ENCODE data around the gene DOC2A.
"Not testable (repeated sequence)": the region's sequence is repeated elsewhere in the genome, so short reads cannot be mapped to it uniquely, and the experiment has no call there.

DOC2A gene

DNA sequence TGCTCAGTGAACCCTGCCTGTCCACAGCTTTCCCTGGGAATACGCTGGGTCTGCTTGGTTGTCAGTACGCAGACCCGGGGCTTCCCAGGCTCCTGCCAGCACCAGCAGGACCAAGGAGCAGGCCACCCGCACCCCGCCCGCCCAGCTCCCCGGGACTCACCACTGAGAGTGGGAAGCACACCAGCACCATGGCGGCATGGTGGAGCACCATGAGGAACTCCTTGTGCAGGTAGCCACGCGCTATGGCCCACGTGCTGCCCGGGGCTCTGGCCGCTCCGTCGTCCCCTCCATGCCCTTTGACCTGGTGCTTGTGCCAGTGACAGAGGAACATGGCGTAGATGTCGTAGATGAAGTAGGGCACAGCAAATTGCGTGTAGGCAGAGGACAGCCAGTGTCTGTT lies 15.6 kb upstream of the DOC2A start:
- no peak for DNase-seq

DNA sequence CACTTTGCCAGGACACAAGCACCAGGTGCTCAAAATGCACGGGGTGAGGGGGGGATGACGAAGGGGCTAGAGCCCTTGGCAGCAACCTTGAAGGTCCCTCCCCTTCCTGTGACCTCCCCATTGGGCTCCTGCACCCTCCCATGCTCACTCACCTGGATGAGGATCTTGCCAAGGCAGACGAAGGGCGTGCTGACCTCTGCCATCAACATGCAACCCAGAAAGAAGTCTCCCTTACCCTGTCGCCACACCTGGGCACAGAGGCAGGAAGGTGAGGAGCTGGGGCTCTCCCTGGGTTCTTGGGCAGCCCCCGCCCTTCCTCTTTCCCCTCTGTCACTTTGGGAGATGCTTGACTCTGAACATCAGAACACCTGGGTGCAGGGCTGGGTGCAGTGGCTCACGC lies 14.7 kb upstream of the DOC2A start:
- DNase-seq: no peak

DNA sequence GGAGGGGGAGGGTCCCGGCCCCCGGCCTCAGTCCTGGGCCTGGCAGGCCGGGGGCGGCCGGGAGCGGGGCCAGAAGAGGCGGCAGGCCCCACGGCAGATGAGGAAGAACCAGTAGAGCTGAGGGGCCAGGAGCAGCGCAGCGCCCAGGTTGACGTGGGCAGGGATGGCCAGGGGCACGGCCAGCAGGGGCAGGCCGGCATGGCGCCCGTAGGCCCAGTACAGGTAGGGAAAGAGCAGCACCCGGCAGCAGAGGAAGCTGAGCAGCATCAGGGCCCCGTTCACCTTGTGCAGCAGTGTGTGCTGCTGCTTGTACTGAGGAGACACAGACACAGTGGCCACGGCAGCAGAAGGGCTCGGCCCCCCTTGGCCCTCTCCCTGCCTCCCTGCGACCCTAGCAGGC lies 14.3 kb upstream of the DOC2A start:
- no peak for DNase-seq

DNA sequence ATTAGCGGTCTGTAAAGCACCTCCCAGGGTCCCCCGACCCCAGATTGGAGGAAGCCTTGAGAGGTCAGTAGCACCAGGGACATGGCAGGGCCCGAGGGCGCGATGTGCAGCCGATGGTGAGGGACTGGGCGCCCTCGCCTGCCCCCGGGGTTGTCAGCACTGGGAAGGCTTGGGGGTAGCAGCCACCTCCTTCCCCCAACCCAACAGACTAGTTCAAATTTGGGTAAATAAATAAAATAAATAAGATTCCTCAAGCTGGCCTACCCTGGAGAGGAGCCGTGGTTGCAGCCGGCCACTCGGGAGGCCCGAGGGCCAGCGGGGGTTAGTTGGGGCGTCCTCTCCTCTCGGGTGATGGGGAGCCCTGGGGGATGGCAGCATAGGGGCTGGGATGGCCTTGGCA lies 13.6 kb upstream of the DOC2A start:
- no peak for DNase-seq

DNA sequence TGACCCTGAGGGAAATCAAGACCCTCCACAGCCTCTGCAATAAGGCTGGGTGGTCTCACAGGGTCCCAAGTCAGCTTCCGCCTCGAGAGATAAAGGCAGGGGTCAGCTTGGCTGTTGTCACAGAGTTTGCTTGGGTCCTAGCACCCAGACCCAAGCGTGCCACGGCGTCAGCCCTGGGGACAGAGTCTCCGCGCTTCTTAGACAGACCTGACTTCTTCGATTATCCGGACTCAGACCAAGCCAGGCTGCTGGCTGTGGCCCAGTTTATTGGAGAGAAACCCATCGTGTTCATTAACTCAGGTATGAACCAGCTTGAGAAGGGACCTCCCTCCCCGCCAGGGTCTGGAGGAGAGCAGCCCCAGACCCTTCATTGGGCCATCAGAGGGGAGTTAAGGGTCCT lies 12.8 kb upstream of the DOC2A start:
- no peak for DNase-seq

DNA sequence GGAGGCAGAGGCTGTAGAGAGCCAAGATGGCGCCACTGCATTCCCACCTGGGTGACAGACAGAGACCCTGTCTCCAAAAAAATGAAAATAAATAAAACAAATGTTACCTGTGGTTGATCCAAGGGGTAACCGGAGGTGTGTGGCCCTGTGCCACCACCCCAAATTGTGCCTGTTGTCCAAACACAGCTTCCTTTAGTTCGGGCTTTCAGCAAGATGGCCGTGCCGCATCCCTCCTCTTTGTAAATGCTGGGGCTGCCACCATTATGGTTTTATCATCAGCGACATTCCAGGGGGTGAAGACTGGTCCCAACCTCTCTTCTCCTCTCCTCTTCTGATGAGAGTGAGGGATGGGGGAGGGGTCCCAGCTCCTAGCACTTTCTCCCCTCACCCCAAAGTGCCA lies 12.1 kb upstream of the DOC2A start, which contains the start of gene C16orf92:
Gene C16orf92, plus strand, starts transcription at position 312 of the 400 bp plus-strand sequence. CDS start 143 bp downstream, outside the sequence.
- no peak for DNase-seq

DNA sequence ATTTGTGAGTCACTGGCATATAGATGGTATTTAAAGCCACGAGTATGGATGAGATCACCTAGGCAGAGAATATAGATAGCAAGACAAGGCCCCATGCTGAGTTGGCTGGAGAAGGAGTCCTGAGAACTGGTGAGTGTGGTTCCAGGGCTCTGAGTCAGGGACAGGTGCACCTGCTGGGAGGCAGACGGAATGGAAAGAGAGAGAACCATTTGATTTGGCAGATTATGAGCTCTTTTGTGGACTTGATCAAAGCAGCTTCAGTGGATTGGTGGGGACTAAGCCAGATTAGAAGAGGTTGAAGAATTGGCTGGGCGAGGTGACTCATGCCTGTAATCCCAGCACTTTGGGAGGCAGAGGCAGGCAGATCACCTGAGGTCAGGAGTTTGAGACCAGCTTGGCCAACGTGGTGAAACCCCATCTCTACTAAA lies 7.9 kb upstream of the DOC2A start:
- no peak for DNase-seq

DNA sequence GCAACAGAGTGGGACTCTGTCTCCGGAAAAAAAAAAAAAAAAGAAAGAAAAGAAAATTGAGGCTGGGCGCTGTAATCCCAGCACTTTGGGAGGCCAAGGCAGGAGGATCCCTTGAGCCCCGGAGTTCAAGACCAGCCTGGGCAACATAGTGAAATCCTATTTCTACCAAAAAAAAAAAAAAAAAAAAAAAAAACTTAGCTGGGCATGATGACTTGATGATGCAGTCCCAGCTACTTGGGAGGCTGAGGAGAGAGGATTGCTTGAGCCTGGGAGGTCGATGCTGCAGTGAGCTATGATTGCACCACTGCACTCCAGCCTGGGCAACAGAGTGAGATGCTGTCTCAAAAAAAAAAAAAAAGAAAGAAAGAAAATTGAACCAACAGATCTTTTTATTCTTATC lies 7.1 kb upstream of the DOC2A start:
- not testable (repeated sequence) for DNase-seq

DNA sequence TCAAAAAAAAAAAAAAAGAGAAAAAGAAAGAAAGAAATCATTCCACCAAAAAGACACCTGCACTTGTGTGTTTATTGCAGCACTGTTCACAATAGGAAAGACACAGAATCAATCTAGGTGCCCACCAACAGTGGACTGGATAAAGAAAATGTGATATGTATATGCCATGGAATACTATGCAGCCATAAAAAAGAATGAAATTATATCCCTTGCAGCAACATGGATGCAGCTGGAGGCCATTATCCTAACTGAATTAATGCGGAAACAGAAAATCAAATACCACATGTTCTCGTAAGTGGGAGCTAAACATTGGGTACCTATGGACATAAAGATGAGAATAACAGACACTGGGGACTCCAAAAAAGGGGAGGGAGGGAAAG lies 6.4 kb upstream of the DOC2A start:
- DNase-seq: no peak

DNA sequence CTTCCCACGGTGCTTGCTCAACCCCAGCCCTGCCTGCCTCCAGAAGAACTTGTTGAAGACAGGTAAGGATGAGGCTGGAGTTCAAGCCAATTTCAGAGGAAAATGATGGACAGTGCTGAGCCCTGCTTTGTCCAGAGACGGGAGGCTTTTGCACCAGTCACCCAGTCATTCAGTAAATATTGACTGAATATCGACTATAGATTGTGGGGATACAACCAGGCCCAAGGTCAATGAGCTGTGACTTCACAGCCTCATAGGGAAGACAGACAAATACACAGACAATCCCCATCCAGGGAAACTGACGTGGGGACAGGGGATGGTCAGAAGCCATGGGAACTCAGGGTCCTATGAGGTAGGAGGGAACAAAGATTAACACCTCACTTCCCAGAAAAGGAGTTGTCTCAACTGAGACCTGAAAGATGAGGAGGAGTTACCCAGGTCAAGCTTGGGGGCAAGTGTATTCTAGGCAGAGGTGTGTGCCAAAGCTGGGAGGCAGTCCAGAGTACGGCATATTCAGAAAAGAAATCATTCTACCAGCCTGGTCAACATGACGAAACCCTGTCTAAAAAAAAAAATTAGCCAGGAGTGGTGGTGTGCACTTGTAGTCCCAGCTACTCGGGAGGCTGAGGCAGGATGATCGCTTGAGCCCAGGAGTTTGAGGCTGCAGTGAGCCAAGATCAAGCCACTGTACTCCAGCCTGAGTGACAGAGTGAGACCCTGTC lies 5.9 kb upstream of the DOC2A start:
- DNase-seq: no peak

DNA sequence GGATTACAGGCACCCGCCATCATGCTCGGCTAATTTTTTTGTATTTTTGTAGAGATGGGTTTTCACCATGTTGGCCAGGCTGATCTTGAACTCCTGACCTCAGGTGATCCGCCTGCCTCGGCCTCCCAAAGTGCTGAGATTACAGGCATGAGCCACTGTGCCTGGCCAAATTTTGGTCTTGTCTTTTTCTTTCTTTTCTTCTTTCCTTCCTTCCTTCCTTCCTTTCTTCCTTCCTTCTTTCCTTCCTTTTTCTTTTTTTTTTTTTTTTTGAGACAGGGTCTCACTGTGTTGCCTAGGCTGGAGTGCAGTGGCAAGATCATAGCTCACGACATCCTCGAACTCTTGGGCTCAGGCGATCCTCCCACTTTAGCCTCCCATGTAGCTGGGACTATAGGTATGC lies 4.6 kb upstream of the DOC2A start:
- not testable (repeated sequence) for DNase-seq

DNA sequence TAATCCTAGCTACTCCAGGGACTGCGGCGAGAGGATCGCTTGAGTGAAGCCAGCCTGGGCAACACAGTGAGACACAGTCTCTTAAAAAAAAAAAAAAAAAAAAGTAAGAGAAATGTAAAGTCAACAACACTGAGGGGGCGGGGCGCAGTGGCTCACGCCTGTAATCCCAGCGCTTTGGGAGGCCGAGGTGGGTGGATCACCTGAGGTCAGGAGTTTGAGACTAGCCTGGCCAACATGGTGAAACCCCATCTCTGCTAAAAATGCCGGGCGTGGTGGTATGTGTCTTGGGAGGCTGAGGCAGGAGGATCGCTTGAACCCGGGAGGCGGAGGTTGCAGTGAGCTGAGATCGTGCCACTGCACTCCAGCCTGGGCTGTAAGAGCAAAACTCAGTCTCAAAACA lies 1.8 kb upstream of the DOC2A start:
- DNase-seq: not testable (repeated sequence)

DNA sequence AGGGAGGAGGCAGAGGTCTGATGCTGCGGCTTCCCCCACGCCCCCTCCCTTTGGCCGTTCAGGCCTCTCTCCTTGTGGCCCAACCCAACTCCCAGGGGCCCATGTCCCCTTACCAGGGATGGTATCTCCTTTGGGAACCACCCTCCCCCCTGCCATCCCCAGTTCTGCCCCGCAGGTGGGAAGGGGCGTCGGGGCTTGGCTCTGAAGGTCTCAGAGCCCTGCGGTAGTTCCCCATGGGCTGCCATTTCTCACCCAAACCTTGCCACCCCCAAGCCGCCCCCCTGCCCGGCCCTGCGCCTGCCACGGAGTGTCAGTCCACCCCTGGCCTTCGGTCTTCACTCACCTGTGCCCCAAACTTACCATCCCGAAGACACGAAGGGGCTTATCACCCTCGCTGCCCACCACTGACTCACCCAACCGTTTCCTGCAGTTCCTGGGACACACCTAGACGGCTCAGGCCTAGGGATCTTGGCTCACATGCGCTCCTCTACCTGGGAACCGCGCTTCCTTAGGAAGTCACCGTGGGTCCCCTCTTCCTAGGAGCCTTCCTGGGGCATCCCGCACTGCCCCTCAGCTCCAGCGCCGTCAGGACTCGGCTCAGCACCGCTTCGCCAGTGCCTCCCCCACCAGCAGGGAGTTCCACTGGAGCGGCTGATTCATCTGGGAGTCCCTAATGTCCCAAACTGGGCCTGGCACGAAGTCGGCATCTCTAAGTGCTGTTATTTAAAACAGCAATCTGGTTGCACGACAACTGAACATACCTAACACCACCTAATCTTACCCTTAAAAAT lies 1.1 kb upstream of the DOC2A start:
- DNase-seq: no peak

DNA sequence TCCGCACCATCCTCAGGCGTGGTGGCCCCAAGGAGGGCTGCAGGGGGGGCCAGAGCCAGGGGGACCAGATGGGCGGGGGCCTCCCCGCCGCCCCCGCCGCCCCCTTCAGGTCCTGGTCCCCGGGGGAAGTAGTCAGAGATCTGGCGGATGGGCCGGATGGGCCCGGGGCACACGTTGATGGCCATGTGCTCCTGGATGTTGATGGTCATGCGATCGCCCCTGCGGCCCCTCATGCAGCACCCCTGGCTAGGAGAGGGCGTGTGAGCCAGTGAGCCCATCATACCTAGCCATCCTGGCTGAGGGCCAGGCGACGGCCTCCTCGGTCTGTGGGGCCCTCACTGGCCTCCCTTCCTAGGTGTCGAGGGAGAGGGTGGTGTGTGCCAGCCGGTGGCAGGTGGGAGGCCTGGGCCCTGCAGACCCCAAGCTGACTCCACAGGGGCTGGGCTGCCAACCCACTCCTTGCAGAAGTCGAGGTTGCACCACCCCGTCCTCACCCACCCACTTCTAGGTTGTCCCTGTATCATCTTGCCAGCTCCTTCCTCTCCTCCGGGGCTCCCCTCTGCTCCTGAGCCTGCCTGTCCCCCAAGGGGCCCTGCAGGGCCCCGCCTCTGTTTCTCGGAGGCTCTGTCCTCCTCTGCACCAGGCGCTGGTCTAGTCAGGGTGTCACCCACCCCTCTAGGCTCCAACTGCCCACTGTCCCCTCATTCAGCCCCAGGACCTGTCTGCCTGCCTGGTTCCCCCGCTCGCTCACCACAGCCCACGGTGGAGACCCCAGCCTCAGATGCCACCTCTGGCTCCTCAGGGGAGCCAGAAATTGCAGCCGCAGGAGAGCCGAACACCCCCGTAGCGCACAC lies 610 bp downstream of the DOC2A start:
- DNase-seq: no peak

DNA sequence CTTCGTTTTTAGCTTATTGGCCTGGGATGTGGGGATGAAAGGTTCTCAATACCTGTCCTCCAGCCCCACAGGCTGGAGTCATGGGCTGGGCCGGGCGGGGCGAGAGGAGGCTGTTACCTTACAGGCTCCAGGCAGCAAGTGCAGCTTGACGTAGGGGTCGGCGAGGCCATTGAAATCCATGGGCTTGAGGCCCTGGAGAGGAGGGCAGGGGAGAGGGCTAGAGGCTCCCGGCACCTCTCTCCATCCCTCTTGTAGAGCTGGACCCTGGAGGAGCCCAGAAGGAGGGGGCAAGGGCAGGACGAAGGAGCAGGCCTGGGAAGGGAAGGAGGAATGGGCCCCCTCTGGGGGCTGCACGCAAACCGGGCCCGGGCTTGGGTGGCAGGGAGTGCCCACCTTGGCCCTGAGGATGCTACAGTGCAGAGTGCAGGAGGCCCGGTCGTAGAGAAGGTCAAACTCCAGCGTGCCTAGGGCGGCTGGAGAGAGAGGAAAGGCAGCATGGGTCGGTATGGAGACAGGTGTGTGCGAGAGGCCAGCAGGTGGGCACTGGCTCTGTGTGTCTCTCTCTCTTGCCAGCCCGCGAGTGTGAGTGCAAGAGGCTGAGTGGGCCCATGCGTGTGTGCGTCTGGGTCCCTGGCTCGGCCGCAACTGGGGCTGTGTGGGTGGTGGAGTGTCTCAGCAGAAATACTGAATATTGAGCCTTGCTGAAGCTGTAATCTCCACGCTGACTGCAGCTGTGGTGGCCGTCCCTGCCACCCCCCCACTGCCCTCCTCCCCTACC lies 1.6 kb downstream of the DOC2A start:
- DNase-seq: no peak

DNA sequence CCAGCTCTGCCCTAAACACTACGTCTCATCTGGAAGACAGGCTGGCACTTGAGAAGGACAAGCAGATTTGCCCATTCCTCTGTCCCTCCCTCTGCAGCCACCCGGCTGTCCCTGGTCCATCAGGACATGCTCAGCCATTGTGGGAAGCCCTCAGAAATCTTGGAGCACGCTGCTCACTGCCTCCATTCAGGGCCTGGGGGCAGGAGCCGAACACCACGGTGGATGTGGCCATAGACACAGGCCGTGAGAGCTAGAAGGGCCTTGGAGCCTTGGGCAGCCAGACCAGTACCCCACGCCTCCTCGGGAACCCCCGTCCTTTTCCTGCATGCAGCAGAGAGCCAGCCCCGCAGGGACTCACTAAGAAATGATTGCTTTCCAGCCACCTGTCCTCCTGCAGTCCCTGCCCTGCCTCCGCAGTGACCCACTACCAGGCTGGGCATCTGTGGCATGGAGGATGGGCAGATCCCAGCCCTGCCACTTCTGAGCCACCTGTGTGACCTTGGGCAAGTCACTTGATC lies 3.4 kb downstream of the DOC2A start:
- DNase-seq: no peak

DNA sequence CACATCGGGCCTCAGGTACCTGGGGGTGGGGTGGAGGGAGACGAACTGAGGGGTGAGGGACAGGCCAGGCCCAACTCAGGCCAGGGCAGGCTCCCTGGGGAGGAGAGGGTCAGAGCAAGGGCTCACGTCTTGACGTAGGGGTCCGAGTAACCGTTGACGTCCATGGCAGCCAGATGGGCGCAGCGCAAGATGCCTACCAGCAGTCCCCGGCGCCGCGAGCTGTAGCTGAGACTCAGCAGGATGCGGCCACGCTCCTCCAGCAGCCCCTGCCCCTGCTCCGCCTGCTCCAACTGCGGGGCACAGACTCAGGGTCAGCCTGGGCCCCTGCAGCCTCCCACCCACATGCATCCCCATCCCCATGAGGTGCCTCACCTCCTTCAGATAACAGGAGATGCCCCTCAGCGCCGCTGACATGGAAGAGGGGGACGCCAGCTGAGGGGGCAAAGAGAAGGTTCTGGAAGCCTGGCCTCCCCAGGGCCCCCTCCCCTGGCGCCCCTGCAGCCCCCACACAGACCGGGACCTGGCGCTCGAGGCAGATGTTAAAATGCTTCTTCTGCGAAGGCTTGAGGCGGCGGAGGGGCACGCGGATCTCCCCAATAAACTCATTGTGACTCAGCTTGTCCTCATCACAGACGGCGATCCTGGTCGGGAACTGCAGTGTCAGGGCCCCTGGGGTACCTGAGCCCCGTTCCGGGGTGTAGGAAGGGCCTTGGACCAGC lies 4.0 kb downstream of the DOC2A start:
- no peak for DNase-seq

DNA sequence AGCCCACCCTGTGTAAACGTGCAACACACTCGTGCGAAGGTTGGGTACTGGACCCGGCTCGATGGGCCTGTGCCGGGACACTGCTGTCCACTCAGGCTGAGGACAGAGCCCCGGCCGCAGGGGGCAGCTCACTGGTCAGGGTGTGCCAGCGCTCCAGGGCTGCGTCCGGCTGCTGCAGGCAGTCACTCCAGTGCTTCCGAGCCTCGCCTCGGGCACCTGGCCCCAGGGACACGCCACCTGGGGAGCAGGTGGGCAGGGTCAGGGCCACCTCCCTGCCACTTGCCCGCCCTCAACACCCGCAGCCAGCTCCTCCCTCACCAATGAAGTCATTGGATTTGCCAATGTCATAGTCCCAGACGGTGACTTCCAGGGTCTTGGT lies 4.7 kb downstream of the DOC2A start:
- DNase-seq: no peak

DNA sequence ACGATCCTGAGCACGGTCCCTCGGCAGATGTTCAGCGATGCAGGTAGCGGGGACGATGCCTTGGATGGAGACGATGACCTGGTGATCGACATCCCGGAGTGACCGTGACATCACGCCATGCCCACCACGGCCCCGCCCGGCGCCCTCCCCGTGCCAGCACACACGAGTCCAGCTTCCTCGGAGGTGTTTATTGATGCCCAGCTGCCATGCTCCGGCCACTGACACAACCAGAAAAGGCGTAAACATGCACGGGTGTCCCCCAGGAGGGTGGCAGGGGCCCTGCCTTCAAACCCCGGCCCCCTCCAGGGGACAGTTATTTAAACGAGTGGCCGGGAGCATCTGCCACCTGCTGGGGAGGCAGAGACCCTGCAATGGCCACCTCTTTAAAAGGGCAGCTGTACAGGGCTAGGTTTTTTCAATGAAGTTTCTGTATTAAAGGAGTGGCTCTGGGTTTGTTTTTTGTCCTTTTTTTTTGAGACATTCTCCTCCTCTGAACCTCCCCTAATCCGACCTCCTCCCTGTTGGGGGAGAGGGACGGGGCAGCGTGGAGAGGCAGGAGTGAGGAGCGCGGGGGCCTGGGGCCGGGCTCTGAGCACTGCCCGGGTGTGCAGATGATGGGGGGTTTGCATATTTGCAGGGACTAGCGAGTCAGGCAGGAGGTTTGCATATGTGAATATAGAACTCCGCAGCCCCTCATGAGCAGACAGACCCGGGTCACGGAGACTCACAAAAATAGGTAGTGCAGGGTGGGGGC lies 5.3 kb downstream of the DOC2A start:
- DNase-seq: peak; percentile 69

DNA sequence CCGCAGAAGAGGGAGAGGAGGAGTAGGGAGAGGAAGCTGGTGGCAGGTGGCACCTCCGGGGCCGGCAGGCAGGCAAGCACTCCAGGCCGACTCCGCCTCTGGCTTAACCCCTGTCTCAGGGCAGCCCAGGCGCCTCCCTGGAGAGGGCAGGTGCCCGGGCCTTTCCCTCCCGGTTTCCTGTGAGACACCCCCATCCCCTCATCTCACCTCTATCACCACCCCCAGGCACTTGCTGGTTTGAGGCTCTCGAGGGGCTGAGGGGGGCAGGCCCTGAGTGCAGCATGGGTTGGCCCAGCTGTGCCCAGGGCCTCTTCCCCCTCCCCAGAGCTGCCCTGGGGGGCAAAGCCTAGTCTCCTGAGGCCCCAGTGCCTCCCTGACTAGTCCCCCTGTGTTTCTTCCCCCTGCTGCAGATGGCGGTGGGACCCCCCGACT lies 6.0 kb downstream of the DOC2A start:
- peak; percentile 83 for DNase-seq

DNA sequence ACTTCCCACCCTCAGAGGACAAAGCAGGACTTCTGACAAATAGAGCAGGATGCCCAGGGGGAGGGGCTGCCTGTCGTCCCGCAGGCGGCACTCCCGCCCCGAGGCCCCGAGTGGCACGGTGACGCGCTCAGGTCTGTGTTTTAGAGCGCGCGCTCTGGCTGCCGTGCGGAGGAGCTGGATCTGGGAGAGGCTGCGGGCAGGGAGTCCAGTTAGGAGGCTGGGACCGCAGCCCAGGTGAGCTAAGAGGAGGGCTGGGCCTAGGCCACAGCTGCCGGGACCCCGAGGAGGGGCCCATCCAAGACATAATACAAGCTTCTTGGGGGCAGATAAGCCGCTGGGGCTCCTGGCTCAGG lies 6.4 kb downstream of the DOC2A start:
- peak; percentile 91 for DNase-seq

All from NCI-H510A (cell line).